Hepatocyte (in vitro differentiated cells): ENCODE measurements around the gene NRIP1. TPM values are rescaled to one million over a fixed set of nuclear protein-coding genes. Genes with fewer than 3 reads are reported as not detected.

Source experiments
- DNase-seq: peaks from one replicate; pipeline ENCODE4 v3.0.0-alpha.2; 2016; ENCODE audit warnings: low spot score
- H2AFZ ChIP-seq: fragments of 200-600 bp; sonication (generic); 2 replicates; pipeline ENCODE4 v1.6.0; 2016; ENCODE audit warnings: antibody characterized with exemption, mild to moderate bottlenecking
- H3K27ac ChIP-seq: fragments of 200-600 bp; sonication (generic); 2 replicates; pipeline ENCODE4 v1.5.1; 2016; ENCODE audit warnings: mild to moderate bottlenecking
- H3K27me3 ChIP-seq: fragments of 200-600 bp; sonication (generic); 2 replicates; pipeline ENCODE4 v1.6.1; 2016
- H3K36me3 ChIP-seq: fragments of 200-600 bp; sonication (generic); replicated peaks from 2 replicates; pipeline ENCODE4 v1.5.1; 2016; ENCODE audit warnings: low read depth; ENCODE audit not compliant: insufficient read depth
- H3K4me1 ChIP-seq: fragments of 200-600 bp; sonication (generic); 2 replicates; pipeline ENCODE4 v1.5.1; 2016; ENCODE audit warnings: mild to moderate bottlenecking, moderate library complexity; ENCODE audit not compliant: insufficient read depth
- H3K4me2 ChIP-seq: fragments of 200-600 bp; sonication (generic); 2 replicates; pipeline ENCODE4 v1.6.0; 2016
- H3K4me3 ChIP-seq: fragments of 200-600 bp; sonication (generic); 2 replicates; pipeline ENCODE4 v1.5.1; 2016; ENCODE audit warnings: mild to moderate bottlenecking
- H3K79me2 ChIP-seq: fragments of 200-600 bp; sonication (generic); 2 replicates; pipeline ENCODE4 v1.6.0; 2017; ENCODE audit warnings: mild to moderate bottlenecking
- H3K9me2 ChIP-seq: fragments of 200-600 bp; sonication (generic); replicated peaks from 2 replicates; pipeline ENCODE4 v1.6.0; 2017; ENCODE audit warnings: mild to moderate bottlenecking; ENCODE audit not compliant: insufficient read depth
- H3K9me3 ChIP-seq: fragments of 200-600 bp; sonication (generic); 2 replicates; pipeline ENCODE4 v1.5.1; 2016; ENCODE audit warnings: low read depth, mild to moderate bottlenecking
- H4K20me1 ChIP-seq: fragments of 200-600 bp; sonication (generic); 2 replicates; pipeline ENCODE4 v1.6.0; 2016; ENCODE audit warnings: mild to moderate bottlenecking; ENCODE audit not compliant: insufficient read depth, poor library complexity, severe bottlenecking
- EZH2 ChIP-seq: fragments of 200-600 bp; sonication (generic); IDR thresholded peaks from 2 replicates; pipeline ENCODE4 v1.6.1; 2016; ENCODE audit warnings: antibody characterized with exemption, mild to moderate bottlenecking, borderline replicate concordance
- EZH2phosphoT487 ChIP-seq: fragments of 200-600 bp; sonication (generic); IDR thresholded peaks from one replicate; pipeline ENCODE4 v1.6.1; 2018; ENCODE audit warnings: antibody characterized with exemption, mild to moderate bottlenecking, low read depth, moderate library complexity; ENCODE audit not compliant: unreplicated experiment, severe bottlenecking
- WGBS: methylation state at CpG from one replicate; pipeline ENCODE4 v1.1.6; 2016; ENCODE audit warnings: low lambda C conversion rate; ENCODE audit errors: missing lambda C conversion rate; 5-methylcytosine and 5-hydroxymethylcytosine counted together
- polyA plus RNA-seq: library from polyadenylated mRNA; unstranded; fragments of >200 nt; fragmentation: Nextera tagmentation; extraction: Ambion mirVana; gene quantifications from 2 replicates; pipeline ENCODE4 v1.2.1, GENCODE V29; 2016
- total RNA-seq: library from RNA; depleted of rRNA; stranded (reverse); fragments of >200 nt; gene quantifications from 2 replicates; pipeline ENCODE4 v1.2.3, GENCODE V29; 2014
- TF ChIP-seq, protein P1 (sequence below): fragments of 200-600 bp; sonication (generic); IDR thresholded peaks from 2 replicates; pipeline ENCODE4 v1.5.1; 2016; ENCODE audit warnings: antibody characterized with exemption, mild to moderate bottlenecking; ENCODE audit not compliant: poor library complexity

Gene NRIP1
- total and polyA plus RNA-seq, 2 experiments from 2014 or later, result 11.5 to 62.4 TPM

GRCh38 chr21:14985306-14985705 is 79.5 kb downstream of the NRIP1 start:
- Histone ChIP-seq H3K9me3 (no peaks in the 10 kb centered on the region), H3K27me3 (no peaks in the 10 kb centered on the region), H3K36me3 (no peaks in the 10 kb centered on the region), H3K4me1 (no peaks in the 10 kb centered on the region), H2AFZ (no peak overlapping the region), H3K9me2 (no peaks in the 10 kb centered on the region), H4K20me1 (peaks cover 8% of the 10 kb centered on the region), H3K4me3 (no peak overlapping the region), H3K27ac (no peak overlapping the region), H3K79me2 (peaks cover 84% of the 10 kb centered on the region), H3K4me2 (no peak overlapping the region)
- TF ChIP-seq EZH2 (no peak), EZH2phosphoT487 (no peak)
- TF ChIP-seq, protein P1, sequence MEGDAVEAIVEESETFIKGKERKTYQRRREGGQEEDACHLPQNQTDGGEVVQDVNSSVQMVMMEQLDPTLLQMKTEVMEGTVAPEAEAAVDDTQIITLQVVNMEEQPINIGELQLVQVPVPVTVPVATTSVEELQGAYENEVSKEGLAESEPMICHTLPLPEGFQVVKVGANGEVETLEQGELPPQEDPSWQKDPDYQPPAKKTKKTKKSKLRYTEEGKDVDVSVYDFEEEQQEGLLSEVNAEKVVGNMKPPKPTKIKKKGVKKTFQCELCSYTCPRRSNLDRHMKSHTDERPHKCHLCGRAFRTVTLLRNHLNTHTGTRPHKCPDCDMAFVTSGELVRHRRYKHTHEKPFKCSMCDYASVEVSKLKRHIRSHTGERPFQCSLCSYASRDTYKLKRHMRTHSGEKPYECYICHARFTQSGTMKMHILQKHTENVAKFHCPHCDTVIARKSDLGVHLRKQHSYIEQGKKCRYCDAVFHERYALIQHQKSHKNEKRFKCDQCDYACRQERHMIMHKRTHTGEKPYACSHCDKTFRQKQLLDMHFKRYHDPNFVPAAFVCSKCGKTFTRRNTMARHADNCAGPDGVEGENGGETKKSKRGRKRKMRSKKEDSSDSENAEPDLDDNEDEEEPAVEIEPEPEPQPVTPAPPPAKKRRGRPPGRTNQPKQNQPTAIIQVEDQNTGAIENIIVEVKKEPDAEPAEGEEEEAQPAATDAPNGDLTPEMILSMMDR, result no peak
- no peak for DNase-seq
- WGBS, result 74% methylated on average over 3 of the region's 3 CpGs

DNA sequence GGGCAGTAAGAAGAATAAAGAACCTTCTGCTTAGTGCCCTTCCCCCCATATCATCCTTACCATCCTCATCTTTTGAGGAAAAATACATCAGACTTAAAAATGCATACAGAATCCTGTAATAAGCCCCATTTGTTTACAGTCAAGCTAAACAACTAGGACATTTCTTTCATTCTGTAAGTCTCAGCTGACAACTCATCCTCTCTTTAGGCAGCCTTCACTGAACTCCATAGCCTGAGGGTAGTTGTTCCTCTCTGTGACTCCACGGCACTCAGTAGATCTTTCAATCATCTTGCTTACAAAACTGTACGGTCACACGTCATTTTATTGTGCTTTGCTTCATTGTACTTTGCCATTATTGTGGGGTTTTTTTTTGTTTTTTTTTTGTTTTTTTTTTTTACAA is 82.5 kb downstream of the NRIP1 start:
- Histone ChIP-seq H3K9me3 (no peaks in the 10 kb centered on the region), H3K4me2 (no peak overlapping the region), H3K4me3 (no peak overlapping the region), H3K27ac (no peak overlapping the region), H3K36me3 (no peaks in the 10 kb centered on the region), H4K20me1 (peaks cover 9% of the 10 kb centered on the region), H3K4me1 (no peaks in the 10 kb centered on the region), H3K27me3 (no peaks in the 10 kb centered on the region), H3K9me2 (no peaks in the 10 kb centered on the region), H2AFZ (no peak overlapping the region), H3K79me2 (peaks cover 88% of the 10 kb centered on the region)
- DNase-seq, result no peak
- TF ChIP-seq EZH2 (no peak), EZH2phosphoT487 (no peak)
- TF ChIP-seq, protein P1, result no peak
- WGBS, result 48% methylated on average over 3 of the region's 3 CpGs

GRCh38 chr21:14981246-14981645 is 83.6 kb downstream of the NRIP1 start:
- peaks cover 12% of the 10 kb centered on the region for H4K20me1 ChIP-seq
- DNase-seq, result no peak
- H2AFZ ChIP-seq, result no peak overlapping the region
- H3K4me3 ChIP-seq, result no peak overlapping the region
- H3K36me3 ChIP-seq, result no peaks in the 10 kb centered on the region
- no peaks in the 10 kb centered on the region for H3K4me1 ChIP-seq
- no peak overlapping the region for H3K27ac ChIP-seq
- H3K9me3 ChIP-seq, result no peaks in the 10 kb centered on the region
- 78% methylated on average over 5 of the region's 5 CpGs for WGBS
- TF ChIP-seq EZH2phosphoT487, result no peak
- TF ChIP-seq EZH2, result no peak
- TF ChIP-seq, protein P1, result no peak
- no peak overlapping the region for H3K4me2 ChIP-seq
- H3K27me3 ChIP-seq, result no peaks in the 10 kb centered on the region
- H3K79me2 ChIP-seq, result peaks cover 91% of the 10 kb centered on the region
- no peaks in the 10 kb centered on the region for H3K9me2 ChIP-seq

- Histone ChIP-seq H3K4me3 (no peak overlapping the region), H3K27me3 (no peaks in the 10 kb centered on the region), H2AFZ (no peak overlapping the region), H3K4me1 (no peaks in the 10 kb centered on the region), H3K9me3 (no peaks in the 10 kb centered on the region), H3K4me2 (no peak overlapping the region), H3K36me3 (no peaks in the 10 kb centered on the region), H3K27ac (no peak overlapping the region), H3K9me2 (no peaks in the 10 kb centered on the region), H3K79me2 (peaks cover 95% of the 10 kb centered on the region), H4K20me1 (peaks cover 12% of the 10 kb centered on the region)
- no peak for TF ChIP-seq EZH2
- no peak for TF ChIP-seq EZH2phosphoT487
- TF ChIP-seq, protein P1, result no peak
- no peak for DNase-seq
These were observed 85.5 kb downstream of the NRIP1 start for GRCh38 chr21:14979264-14979663.
